ENCODE data around the gene C22orf23.
"Not testable (repeated sequence)": the region's sequence is repeated elsewhere in the genome, so short reads cannot be mapped to it uniquely, and the experiment has no call there.

The C22orf23 gene

GRCh38 chr22:37957232-37957631, 3.8 kb upstream of the C22orf23 start:
- no peak overlapping the region for H3K4me2 ChIP-seq
- peaks cover 11% of the 10 kb centered on the region for H3K27me3 ChIP-seq

GRCh38 chr22:37955825-37956397, 2.5 kb upstream of the C22orf23 start:
- not testable (repeated sequence) for H3K4me2 ChIP-seq, H3K9me3 ChIP-seq, H3K9ac ChIP-seq, H3K27ac ChIP-seq, H3K4me3 ChIP-seq
- peaks cover 21% of the 10 kb centered on the region for H3K4me1 ChIP-seq
- peaks cover 22% of the 10 kb centered on the region for H4K20me1 ChIP-seq
- peaks cover 24% of the 10 kb centered on the region for H3K27me3 ChIP-seq
- peaks cover 54% of the 10 kb centered on the region for H3K36me3 ChIP-seq

More at GRCh38 chr22:37957232-37957631, 3.8 kb upstream of the C22orf23 start:
- TF ChIP-seq Cebpa-rat (IDR thresholded peaks at IDR 0.05), result no peak
- peaks cover 67% of the 10 kb centered on the region for H3K36me3 ChIP-seq
- H3K4me1 ChIP-seq, result peaks cover 21% of the 10 kb centered on the region
- peaks cover 22% of the 10 kb centered on the region for H4K20me1 ChIP-seq
- H3K4me3 ChIP-seq, result no peak overlapping the region
- no peaks in the 10 kb centered on the region for H3K9me3 ChIP-seq
- no peak overlapping the region for H3K9ac ChIP-seq
- H3K27ac ChIP-seq, result no peak overlapping the region

- no peak for TF ChIP-seq Cebpa-rat (IDR thresholded peaks at IDR 0.05)
- H3K4me3 ChIP-seq, result peak overlapping the region; percentile 90
- peaks cover 42% of the 10 kb centered on the region for H3K36me3 ChIP-seq
- peak overlapping the region; percentile 96 for H3K4me2 ChIP-seq
- H3K4me1 ChIP-seq, result peaks cover 27% of the 10 kb centered on the region
- H3K9ac ChIP-seq, result peak overlapping the region; percentile 90
- peaks cover 24% of the 10 kb centered on the region for H3K27me3 ChIP-seq
- H4K20me1 ChIP-seq, result peaks cover 22% of the 10 kb centered on the region
- H3K27ac ChIP-seq, result 0 out of 2 replicates have a peak overlapping the region, but pooled peaks have one; percentile 9
- H3K9me3 ChIP-seq, result no peaks in the 10 kb centered on the region
These were observed 1.3 kb upstream of the C22orf23 start for GRCh38 chr22:37954686-37955085.

GRCh38 chr22:37953062-37953436, 352 bp downstream of the C22orf23 start:
- H3K9ac ChIP-seq, result peak overlapping the region; percentile 90
- peaks cover 22% of the 10 kb centered on the region for H4K20me1 ChIP-seq
- peaks cover 26% of the 10 kb centered on the region for H3K36me3 ChIP-seq
- no peak overlapping the region for H3K27ac ChIP-seq
- H3K4me1 ChIP-seq, result peaks cover 30% of the 10 kb centered on the region
- no peak for TF ChIP-seq Cebpa-rat (IDR thresholded peaks at IDR 0.05)
- H3K4me2 ChIP-seq, result peak overlapping the region; percentile 96
- H3K4me3 ChIP-seq, result peak overlapping the region; percentile 90
- no peaks in the 10 kb centered on the region for H3K9me3 ChIP-seq
- peaks cover 24% of the 10 kb centered on the region for H3K27me3 ChIP-seq

- not testable (repeated sequence) for H3K9me3 ChIP-seq, H3K27ac ChIP-seq, H3K9ac ChIP-seq
- Histone ChIP-seq H3K4me2 (peak overlapping the region; percentile 96), H3K27me3 (peaks cover 24% of the 10 kb centered on the region), H3K4me3 (peak overlapping the region; percentile 90), H3K4me1 (peaks cover 30% of the 10 kb centered on the region), H4K20me1 (peaks cover 19% of the 10 kb centered on the region), H3K36me3 (peaks cover 21% of the 10 kb centered on the region)
These were observed 772 bp downstream of the C22orf23 start for GRCh38 chr22:37952629-37953028.

- Histone ChIP-seq H3K36me3 (peaks cover 8% of the 10 kb centered on the region), H3K27ac (no peak overlapping the region), H3K27me3 (peaks cover 24% of the 10 kb centered on the region), H4K20me1 (peaks cover 9% of the 10 kb centered on the region; the same call in 1 of the 2 replicates), H3K4me3 (no peak overlapping the region), H3K9me3 (no peaks in the 10 kb centered on the region), H3K4me2 (no peak overlapping the region), H3K9ac (no peak overlapping the region), H3K4me1 (peaks cover 30% of the 10 kb centered on the region)
- no peak for TF ChIP-seq Cebpa-rat (IDR thresholded peaks at IDR 0.05)
These were observed 2.1 kb downstream of the C22orf23 start for GRCh38 chr22:37951305-37951704.

GRCh38 chr22:37947142-37947795, 6.1 kb downstream of the C22orf23 start:
- H3K4me3 ChIP-seq, H3K4me1 ChIP-seq, H3K27ac ChIP-seq, H3K9ac ChIP-seq, H3K4me2 ChIP-seq, H3K9me3 ChIP-seq, H4K20me1 ChIP-seq: not testable (repeated sequence)
- Histone ChIP-seq H3K36me3 (peaks cover 22% of the 10 kb centered on the region), H3K27me3 (peaks cover 13% of the 10 kb centered on the region)

- H3K9me3 ChIP-seq, H3K27ac ChIP-seq, H3K4me2 ChIP-seq, H4K20me1 ChIP-seq, H3K27me3 ChIP-seq, H3K4me3 ChIP-seq, H3K9ac ChIP-seq: not testable (repeated sequence)
- Histone ChIP-seq H3K4me1 (peaks cover 29% of the 10 kb centered on the region), H3K36me3 (peaks cover 38% of the 10 kb centered on the region)
These were observed 9.0 kb downstream of the C22orf23 start for GRCh38 chr22:37944423-37944822.

GRCh38 chr22:37943825-37944198, 9.6 kb downstream of the C22orf23 start:
- Histone ChIP-seq H3K36me3 (peaks cover 45% of the 10 kb centered on the region), H4K20me1 (no peaks in the 10 kb centered on the region), H3K9ac (no peak overlapping the region), H3K4me3 (no peak overlapping the region), H3K9me3 (no peaks in the 10 kb centered on the region), H3K27ac (no peak overlapping the region), H3K4me1 (peaks cover 33% of the 10 kb centered on the region), H3K27me3 (no peaks in the 10 kb centered on the region), H3K4me2 (no peak overlapping the region)
- no peak for TF ChIP-seq Cebpa-rat (IDR thresholded peaks at IDR 0.05)

- peaks cover 48% of the 10 kb centered on the region for H3K36me3 ChIP-seq
- no peak overlapping the region for H3K4me3 ChIP-seq
- no peak overlapping the region for H3K9ac ChIP-seq
- TF ChIP-seq Cebpa-rat (IDR thresholded peaks at IDR 0.05), result no peak
- H3K27me3 ChIP-seq, result no peaks in the 10 kb centered on the region
- no peak overlapping the region for H3K4me2 ChIP-seq
- H3K4me1 ChIP-seq, result peaks cover 35% of the 10 kb centered on the region
- H3K9me3 ChIP-seq, result no peaks in the 10 kb centered on the region
- H3K27ac ChIP-seq, result no peak overlapping the region
- no peaks in the 10 kb centered on the region for H4K20me1 ChIP-seq
These were observed 10.1 kb downstream of the C22orf23 start for GRCh38 chr22:37943136-37943824.
